Measurements from ENCODE around the gene PRRT1B. TPM values are rescaled to one million over a fixed set of nuclear protein-coding genes. Genes with fewer than 3 reads are reported as not detected.

PRRT1B gene
- polyA plus RNA-seq, 4 donors, result 0.12 to 4.0 (median 0.89) TPM; not detected in 1

DNA sequence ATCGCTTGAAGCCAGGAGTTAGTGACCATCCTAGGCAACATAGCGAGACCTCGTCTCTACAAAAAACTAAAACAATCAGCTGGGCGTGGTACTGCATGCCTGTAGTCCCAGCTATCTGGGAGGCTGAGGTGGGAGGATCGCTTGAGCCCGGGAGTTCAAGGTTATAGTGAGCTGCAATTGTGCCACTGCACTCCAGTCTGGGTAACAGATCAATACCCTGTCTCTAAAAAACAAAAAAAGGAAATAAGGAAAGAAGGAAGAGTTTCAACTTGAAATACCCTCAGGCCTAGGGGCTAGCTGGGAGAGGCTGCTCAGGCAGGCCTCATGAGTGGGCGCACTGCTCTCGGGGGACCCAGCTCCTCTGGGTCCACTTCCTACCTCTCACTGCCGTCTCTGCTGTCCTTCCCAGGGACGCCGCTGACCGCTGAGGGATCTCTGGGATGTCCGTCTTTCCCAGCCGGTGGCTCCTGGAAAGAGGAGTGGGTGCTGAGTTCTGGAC lies 56.4 kb downstream of the PRRT1B start:
- no peaks in the 10 kb centered on the region for H3K27me3 ChIP-seq (ENCODE audit: control insufficient read depth in 3 of 3, insufficient read depth in 3 of 3, low read length in 3 of 3)
- no peak for FAIRE-seq

DNA sequence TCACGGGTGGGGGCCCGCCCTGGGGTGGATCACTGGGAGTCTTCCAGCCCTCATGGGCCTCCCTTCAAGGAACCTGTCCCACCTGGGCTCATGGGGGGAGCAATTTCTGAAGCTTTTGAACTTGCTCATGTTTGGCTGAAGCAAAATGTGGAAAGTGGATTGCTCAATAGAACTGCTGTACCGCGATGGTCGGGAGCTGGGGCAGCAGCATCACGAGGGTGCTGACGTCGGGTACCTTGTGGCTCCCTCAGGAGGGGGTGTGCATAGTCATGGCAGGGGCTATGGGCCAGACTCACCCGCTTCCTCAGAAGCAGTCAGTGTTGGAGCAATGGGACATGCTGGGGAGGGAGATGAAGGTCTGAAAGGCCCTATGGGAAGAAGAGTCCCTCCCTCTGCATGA lies 57.9 kb downstream of the PRRT1B start:
- 88 to 94% (median 93%) methylated on average over 9 of the region's 9 CpGs for WGBS, 3 donors
- peaks cover 5 to 89% (median 19%) of the 10 kb centered on the region in 3 donors for H3K36me3 ChIP-seq (ENCODE audit: control insufficient read depth in 3 of 3, insufficient read depth in 2 of 3, low read depth in 1 of 3, low read length in 3 of 3)
- DNase-seq (no peak), FAIRE-seq (no peak)
- no peaks in the 10 kb centered on the region for H3K27me3 ChIP-seq (ENCODE audit: control insufficient read depth in 3 of 3, insufficient read depth in 3 of 3, low read length in 3 of 3)
- peaks cover 0 to 14% (median 0%) of the 10 kb centered on the region in 3 donors for H3K4me1 ChIP-seq (ENCODE audit: control insufficient read depth in 3 of 3, insufficient read depth in 2 of 3, low read depth in 1 of 3, low read length in 2 of 3)
- H3K4me3 ChIP-seq (ENCODE audit: low read depth in 1 of 3, low read length in 3 of 3), result no peak overlapping the region
- no peak overlapping the region for H3K27ac ChIP-seq (ENCODE audit: low read depth in 1 of 3, low read length in 2 of 3)
- H3K9me3 ChIP-seq (ENCODE audit: control insufficient read depth in 2 of 2, insufficient read depth in 1 of 2, low read depth in 1 of 2, low read length in 1 of 2), result no peaks in the 10 kb centered on the region

More for the DNA sequence above, 56.4 kb downstream of the PRRT1B start:
- 93 to 94% (median 94%) methylated on average over 14 of the region's 14 CpGs for WGBS, 3 donors
- Histone ChIP-seq H3K36me3 (ENCODE audit: control insufficient read depth in 3 of 3, insufficient read depth in 2 of 3, low read depth in 1 of 3, low read length in 3 of 3) (peaks cover 7 to 91% (median 26%) of the 10 kb centered on the region in 3 donors), H3K27ac (ENCODE audit: low read depth in 1 of 3, low read length in 2 of 3) (no peak overlapping the region), H3K9me3 (ENCODE audit: control insufficient read depth in 2 of 2, insufficient read depth in 1 of 2, low read depth in 1 of 2, low read length in 1 of 2) (no peaks in the 10 kb centered on the region), H3K4me3 (ENCODE audit: low read depth in 1 of 3, low read length in 3 of 3) (no peak overlapping the region), H3K4me1 (ENCODE audit: control insufficient read depth in 3 of 3, insufficient read depth in 2 of 3, low read depth in 1 of 3, low read length in 2 of 3) (peaks cover 0 to 5% (median 0%) of the 10 kb centered on the region in 3 donors)
- no peak for DNase-seq

DNA sequence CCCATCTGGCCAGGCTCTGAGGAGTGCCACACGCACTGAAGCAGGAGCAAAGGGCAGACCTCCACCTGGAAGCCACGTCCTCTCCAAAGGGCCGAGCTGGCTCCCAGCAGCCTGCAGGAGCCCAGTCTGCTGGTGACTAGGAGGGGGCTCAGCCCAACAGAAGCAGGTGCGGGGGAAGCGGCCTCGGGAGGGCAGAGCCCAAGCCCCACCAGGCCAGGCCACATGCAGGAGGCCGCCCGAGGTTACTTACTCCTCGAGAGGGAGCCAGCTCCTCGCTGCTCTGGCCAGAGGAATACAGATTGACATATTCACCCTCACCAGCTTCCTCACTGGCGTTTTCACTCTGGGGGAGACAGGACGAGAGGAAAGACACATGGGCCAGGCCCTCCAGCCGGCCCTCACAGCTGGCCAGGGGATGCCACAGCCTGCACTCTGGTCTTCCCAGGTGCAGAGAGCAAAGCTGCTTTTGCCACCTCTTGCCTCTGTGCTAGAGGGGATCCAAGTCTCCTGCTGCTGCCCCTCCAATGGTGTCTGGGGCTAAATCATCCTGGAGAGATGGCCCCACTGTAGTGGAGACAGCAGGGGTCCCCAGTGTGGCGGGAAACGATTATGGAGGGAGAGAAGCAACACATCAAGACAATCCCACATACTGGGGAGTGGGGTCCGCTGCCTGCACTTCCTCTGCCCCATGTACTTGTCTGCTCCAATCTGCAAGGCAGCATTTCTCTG lies 58.6 kb downstream of the PRRT1B start:
- Histone ChIP-seq H3K27me3 (ENCODE audit: control insufficient read depth in 3 of 3, insufficient read depth in 3 of 3, low read length in 3 of 3) (no peaks in the 10 kb centered on the region), H3K9me3 (ENCODE audit: control insufficient read depth in 2 of 2, insufficient read depth in 1 of 2, low read depth in 1 of 2, low read length in 1 of 2) (no peaks in the 10 kb centered on the region), H3K4me1 (ENCODE audit: control insufficient read depth in 3 of 3, insufficient read depth in 2 of 3, low read depth in 1 of 3, low read length in 2 of 3) (peaks cover 0 to 15% (median 0%) of the 10 kb centered on the region in 3 donors), H3K36me3 (ENCODE audit: control insufficient read depth in 3 of 3, insufficient read depth in 2 of 3, low read depth in 1 of 3, low read length in 3 of 3) (peaks cover 5 to 89% (median 19%) of the 10 kb centered on the region in 3 donors), H3K4me3 (ENCODE audit: low read depth in 1 of 3, low read length in 3 of 3) (no peak overlapping the region), H3K27ac (ENCODE audit: low read depth in 1 of 3, low read length in 2 of 3) (no peak overlapping the region)
- DNase-seq (no peak), FAIRE-seq (no peak)
- WGBS, 3 donors, result 89 to 95% (median 94%) methylated on average over 15 to 16 of the region's 16 CpGs

DNA sequence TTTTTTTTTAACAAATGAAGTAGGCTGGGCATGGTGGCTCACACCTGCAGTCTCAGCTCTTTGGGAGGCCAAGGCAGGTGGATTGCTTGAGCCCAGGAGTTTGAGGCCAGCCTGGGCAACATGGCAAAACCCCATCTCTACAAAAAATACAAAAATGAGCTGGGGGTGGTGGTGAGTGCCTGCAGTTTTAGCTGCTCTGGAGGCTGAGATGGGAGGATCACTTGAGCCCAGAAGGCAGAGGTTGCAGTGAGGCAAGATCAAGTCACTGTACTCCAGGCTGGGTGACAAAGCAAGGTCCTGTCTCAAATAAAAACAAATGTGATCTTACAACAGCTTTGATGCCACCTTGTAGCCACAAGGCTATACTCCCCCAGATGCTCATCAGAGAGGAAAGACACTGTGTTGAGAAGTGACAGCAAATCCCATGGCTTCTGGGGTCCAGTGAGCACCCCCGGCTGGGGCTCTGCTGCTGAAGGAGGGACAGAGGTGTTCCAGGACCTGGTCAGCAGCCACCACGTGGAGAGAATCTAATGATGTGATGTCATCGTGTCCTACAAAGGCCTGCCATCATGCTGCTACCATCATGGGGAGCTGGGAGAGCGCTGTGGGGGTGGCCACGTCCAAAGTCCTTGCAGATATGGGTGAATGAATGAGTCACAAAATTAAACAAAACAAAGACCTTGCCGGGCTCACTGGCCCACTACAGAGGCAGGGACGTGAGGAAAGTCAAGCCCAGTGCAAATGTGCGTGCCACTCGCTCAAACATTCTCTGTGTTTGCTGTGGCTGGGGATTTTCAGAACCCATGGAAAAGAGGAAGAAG lies 60.7 kb downstream of the PRRT1B start:
- FAIRE-seq (no peak), DNase-seq (peak; percentile 75 to 85)
- H3K36me3 ChIP-seq (ENCODE audit: control insufficient read depth in 3 of 3, insufficient read depth in 2 of 3, low read depth in 1 of 3, low read length in 3 of 3), result peaks cover 8 to 83% (median 17%) of the 10 kb centered on the region in 3 donors
- no peak overlapping the region for H3K27ac ChIP-seq (ENCODE audit: low read depth in 1 of 3, low read length in 2 of 3)
- no peaks in the 10 kb centered on the region for H3K9me3 ChIP-seq (ENCODE audit: control insufficient read depth in 2 of 2, insufficient read depth in 1 of 2, low read depth in 1 of 2, low read length in 1 of 2)
- H3K4me1 ChIP-seq (ENCODE audit: control insufficient read depth in 3 of 3, insufficient read depth in 2 of 3, low read depth in 1 of 3, low read length in 2 of 3), result peaks cover 0 to 29% (median 0%) of the 10 kb centered on the region in 3 donors
- WGBS, 3 donors, result 27 to 58% (median 38%) methylated on average over 9 of the region's 9 CpGs
- H3K4me3 ChIP-seq (ENCODE audit: low read depth in 1 of 3, low read length in 3 of 3), result no peak overlapping the region
- no peaks in the 10 kb centered on the region for H3K27me3 ChIP-seq (ENCODE audit: control insufficient read depth in 3 of 3, insufficient read depth in 3 of 3, low read length in 3 of 3)

DNA sequence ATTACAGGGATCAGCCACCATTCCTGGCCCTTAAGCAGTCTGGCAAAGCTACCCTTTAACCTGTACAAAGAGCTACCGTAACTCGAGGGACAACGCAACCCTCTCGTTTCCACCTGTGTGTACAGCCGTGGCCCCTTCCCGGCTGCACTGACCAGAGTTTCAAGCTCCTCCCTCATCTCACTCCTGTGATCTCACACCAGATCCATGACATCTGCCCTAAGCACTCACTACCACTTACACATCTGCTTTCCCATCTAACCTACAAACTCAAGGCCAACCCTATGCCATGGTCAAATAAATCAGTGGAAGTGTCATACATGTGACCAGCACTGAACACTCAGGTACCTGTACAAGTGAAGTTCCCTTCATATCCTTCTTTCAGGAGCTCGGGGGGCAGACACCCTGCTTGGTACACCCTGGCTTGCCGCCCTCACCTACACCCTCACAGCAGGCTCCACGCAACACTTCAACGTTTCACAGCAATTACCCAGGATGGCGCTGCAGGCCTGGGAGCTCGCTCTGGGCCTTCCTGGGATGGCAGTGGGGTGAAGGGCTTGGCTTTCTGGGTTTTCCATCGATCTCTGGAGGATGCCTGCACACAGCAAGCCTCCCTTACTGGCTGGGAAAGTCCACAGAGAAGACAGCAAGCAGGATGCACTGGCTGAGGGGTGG lies 61.7 kb downstream of the PRRT1B start:
- no peak for DNase-seq
- H3K4me1 ChIP-seq (ENCODE audit: control insufficient read depth in 3 of 3, insufficient read depth in 2 of 3, low read depth in 1 of 3, low read length in 2 of 3), result peaks cover 0 to 29% (median 0%) of the 10 kb centered on the region in 3 donors
- WGBS, 3 donors, result 90 to 94% (median 90%) methylated on average over 13 of the region's 13 CpGs
- peaks cover 5 to 79% (median 9%) of the 10 kb centered on the region in 3 donors for H3K36me3 ChIP-seq (ENCODE audit: control insufficient read depth in 3 of 3, insufficient read depth in 2 of 3, low read depth in 1 of 3, low read length in 3 of 3)
- FAIRE-seq, result no peak
- no peak overlapping the region for H3K27ac ChIP-seq (ENCODE audit: low read depth in 1 of 3, low read length in 2 of 3)
- no peaks in the 10 kb centered on the region for H3K9me3 ChIP-seq (ENCODE audit: control insufficient read depth in 2 of 2, insufficient read depth in 1 of 2, low read depth in 1 of 2, low read length in 1 of 2)
- H3K4me3 ChIP-seq (ENCODE audit: low read depth in 1 of 3, low read length in 3 of 3), result no peak overlapping the region
- H3K27me3 ChIP-seq (ENCODE audit: control insufficient read depth in 3 of 3, insufficient read depth in 3 of 3, low read length in 3 of 3), result no peaks in the 10 kb centered on the region

DNA sequence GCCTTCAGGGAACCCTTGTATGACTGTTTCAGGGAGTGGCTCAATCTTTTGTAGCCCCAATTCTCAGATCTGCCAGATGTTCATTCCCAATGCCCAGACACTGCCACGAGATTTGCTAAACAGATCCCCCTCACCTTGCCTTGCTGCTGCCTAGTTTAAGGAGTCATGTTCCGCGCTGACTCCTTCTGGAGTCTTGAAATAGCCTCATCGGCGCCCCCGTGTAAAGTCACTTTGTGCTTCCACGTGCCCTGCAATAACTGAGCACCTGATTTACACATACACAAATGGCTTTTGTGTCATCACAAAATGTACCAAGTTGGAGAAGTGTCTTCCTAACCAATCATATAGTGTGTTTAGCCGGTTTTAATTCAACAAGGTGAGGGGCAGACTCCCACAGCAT lies 62.3 kb downstream of the PRRT1B start:
- no peak overlapping the region for H3K4me3 ChIP-seq (ENCODE audit: low read depth in 1 of 3, low read length in 3 of 3)
- H3K4me1 ChIP-seq (ENCODE audit: control insufficient read depth in 3 of 3, insufficient read depth in 2 of 3, low read depth in 1 of 3, low read length in 2 of 3), result peaks cover 0 to 29% (median 0%) of the 10 kb centered on the region in 3 donors
- peaks cover 4 to 79% (median 9%) of the 10 kb centered on the region in 3 donors for H3K36me3 ChIP-seq (ENCODE audit: control insufficient read depth in 3 of 3, insufficient read depth in 2 of 3, low read depth in 1 of 3, low read length in 3 of 3)
- FAIRE-seq (no peak), DNase-seq (no peak)
- H3K9me3 ChIP-seq (ENCODE audit: control insufficient read depth in 2 of 2, insufficient read depth in 1 of 2, low read depth in 1 of 2, low read length in 1 of 2), result no peaks in the 10 kb centered on the region
- WGBS, 3 donors, result 88 to 93% (median 89%) methylated on average over 8 of the region's 8 CpGs
- peak overlapping the region in 1 of 3 donors; percentile 75 for H3K27ac ChIP-seq (ENCODE audit: low read depth in 1 of 3, low read length in 2 of 3)
- no peaks in the 10 kb centered on the region for H3K27me3 ChIP-seq (ENCODE audit: control insufficient read depth in 3 of 3, insufficient read depth in 3 of 3, low read length in 3 of 3)

DNA sequence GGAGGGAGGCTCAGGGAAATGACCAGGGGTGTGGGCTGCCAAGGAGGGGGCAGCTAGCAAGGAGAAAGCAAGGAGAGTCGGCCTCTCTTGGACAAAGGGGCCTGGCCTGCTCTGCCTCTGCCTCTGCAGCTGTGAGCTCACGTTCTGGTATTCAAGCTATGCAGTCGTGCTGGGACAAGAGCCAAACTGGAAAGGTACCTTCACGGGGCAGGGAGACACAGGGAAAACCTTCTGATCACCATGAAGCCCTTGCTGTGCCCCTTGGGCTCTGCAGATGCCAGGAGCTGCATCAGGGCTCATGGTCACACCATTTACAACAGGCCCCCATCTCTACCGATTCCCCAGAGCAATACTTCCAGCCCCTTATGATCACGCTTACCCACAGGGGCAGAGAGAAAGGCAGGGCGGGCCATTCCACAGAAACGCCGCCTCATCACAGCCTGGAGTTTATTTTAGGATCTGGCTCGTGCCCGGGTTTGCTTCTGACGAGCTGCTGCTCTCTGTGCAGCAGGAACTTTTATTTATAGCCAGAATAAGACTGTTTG lies 63.2 kb downstream of the PRRT1B start:
- DNase-seq (peak in 1 of 2 donors; percentile 32), FAIRE-seq (no peak)
- peak overlapping the region in 2 of 3 donors; percentile 41 to 75 for H3K27ac ChIP-seq (ENCODE audit: low read depth in 1 of 3, low read length in 2 of 3)
- no peaks in the 10 kb centered on the region for H3K27me3 ChIP-seq (ENCODE audit: control insufficient read depth in 3 of 3, insufficient read depth in 3 of 3, low read length in 3 of 3)
- H3K4me1 ChIP-seq (ENCODE audit: control insufficient read depth in 3 of 3, insufficient read depth in 2 of 3, low read depth in 1 of 3, low read length in 2 of 3), result peaks cover 0 to 29% (median 0%) of the 10 kb centered on the region in 3 donors
- 55 to 78% (median 72%) methylated on average over 12 of the region's 12 CpGs for WGBS, 3 donors
- peaks cover 4 to 79% (median 13%) of the 10 kb centered on the region in 3 donors for H3K36me3 ChIP-seq (ENCODE audit: control insufficient read depth in 3 of 3, insufficient read depth in 2 of 3, low read depth in 1 of 3, low read length in 3 of 3)
- no peaks in the 10 kb centered on the region for H3K9me3 ChIP-seq (ENCODE audit: control insufficient read depth in 2 of 2, insufficient read depth in 1 of 2, low read depth in 1 of 2, low read length in 1 of 2)
- no peak overlapping the region for H3K4me3 ChIP-seq (ENCODE audit: low read depth in 1 of 3, low read length in 3 of 3)
